Mesodermal cell (in vitro differentiated cells): ENCODE measurements around the gene PLPP3.
A peak's percentile ranks its signal among the peaks of the same experiment; 100 is the strongest.

ENCODE experiments used
- H3K27ac ChIP-seq: 2 replicates; pipeline ENCODE4 v1.7.0; 2013; ENCODE audit warnings: mild to moderate bottlenecking, low read depth, low read length, moderate library complexity; ENCODE audit not compliant: severe bottlenecking
- H3K36me3 ChIP-seq: 2 replicates; pipeline ENCODE4 v1.7.1; 2013; ENCODE audit warnings: mild to moderate bottlenecking, low read length, moderate library complexity; ENCODE audit not compliant: control insufficient read depth, insufficient read depth
- H3K4me1 ChIP-seq: one replicate; pipeline ENCODE4 v1.7.1; 2013; ENCODE audit warnings: mild to moderate bottlenecking, low read length; ENCODE audit not compliant: insufficient read depth, control insufficient read depth, poor library complexity, severe bottlenecking
- H3K4me3 ChIP-seq: 2 replicates; pipeline ENCODE4 v1.7.0; 2013; ENCODE audit warnings: low read length, control low read depth, mild to moderate bottlenecking; ENCODE audit not compliant: insufficient read depth, poor library complexity, severe bottlenecking; ENCODE audit errors: extremely low read depth
- H3K9me3 ChIP-seq: 2 replicates; pipeline ENCODE4 v1.7.1; 2013; ENCODE audit warnings: mild to moderate bottlenecking, low read length, moderate library complexity; ENCODE audit not compliant: control insufficient read depth
- WGBS, 2 experiments: methylation state at CpG; one replicate each; pipeline ENCODE4 v1.1.5; 2013; ENCODE audit warnings: missing lambda C conversion rate in 2 of 2; ENCODE audit not compliant: insufficient coverage in 2 of 2; 5-methylcytosine and 5-hydroxymethylcytosine counted together

Gene PLPP3

GRCh38 chr1:56522680-56523079, 56.7 kb downstream of the PLPP3 start:
- Histone ChIP-seq H3K4me3 (no peak overlapping the region), H3K27ac (no peak overlapping the region), H3K9me3 (no peaks in the 10 kb centered on the region), H3K36me3 (peaks cover 43% of the 10 kb centered on the region), H3K4me1 (peaks cover 3% of the 10 kb centered on the region)
- 93 to 94% methylated on average over 5 of the region's 5 CpGs for WGBS, 2 experiments

- 79 to 100% methylated on average over 2 to 3 of the region's 3 CpGs for WGBS, 2 experiments
- Histone ChIP-seq H3K9me3 (no peaks in the 10 kb centered on the region), H3K4me1 (peaks cover 7% of the 10 kb centered on the region), H3K27ac (no peak overlapping the region), H3K4me3 (no peak overlapping the region), H3K36me3 (peaks cover 43% of the 10 kb centered on the region)
Measured at GRCh38 chr1:56520016-56520601, 59.3 kb downstream of the PLPP3 start.

GRCh38 chr1:56517404-56518130, 61.8 kb downstream of the PLPP3 start:
- no peak overlapping the region for H3K27ac ChIP-seq
- peaks cover 30% of the 10 kb centered on the region for H3K36me3 ChIP-seq
- H3K9me3 ChIP-seq: no peaks in the 10 kb centered on the region
- H3K4me1 ChIP-seq: peaks cover 7% of the 10 kb centered on the region
- no peak overlapping the region for H3K4me3 ChIP-seq
- WGBS, 2 experiments: 100% methylated on average over 1 of the region's 2 CpGs; no CpG with 5 or more reads in 1 of the 2 experiments

- 83 to 100% methylated on average over 2 of the region's 7 CpGs for WGBS, 2 experiments
- H3K36me3 ChIP-seq: peaks cover 29% of the 10 kb centered on the region
- H3K9me3 ChIP-seq: no peaks in the 10 kb centered on the region
Measured at GRCh38 chr1:56516539-56517252, 62.7 kb downstream of the PLPP3 start.

GRCh38 chr1:56515898-56516538, 63.3 kb downstream of the PLPP3 start:
- H3K27ac ChIP-seq: no peak overlapping the region
- WGBS, 2 experiments: 86% methylated on average over 4 of the region's 4 CpGs; no CpG with 5 or more reads in 1 of the 2 experiments

More at GRCh38 chr1:56516539-56517252, 62.7 kb downstream of the PLPP3 start:
- no peak overlapping the region for H3K4me3 ChIP-seq
- peaks cover 7% of the 10 kb centered on the region for H3K4me1 ChIP-seq
- H3K27ac ChIP-seq: peak overlapping the region; percentile 38

GRCh38 chr1:56512724-56513494, 66.5 kb downstream of the PLPP3 start:
- Histone ChIP-seq H3K4me1 (peaks cover 21% of the 10 kb centered on the region), H3K9me3 (no peaks in the 10 kb centered on the region), H3K27ac (no peak overlapping the region), H3K4me3 (no peak overlapping the region), H3K36me3 (peaks cover 37% of the 10 kb centered on the region)
- 76 to 100% methylated on average over 1 to 4 of the region's 8 CpGs for WGBS, 2 experiments

More at GRCh38 chr1:56515898-56516538, 63.3 kb downstream of the PLPP3 start:
- Histone ChIP-seq H3K36me3 (peaks cover 28% of the 10 kb centered on the region), H3K4me3 (no peak overlapping the region), H3K9me3 (no peaks in the 10 kb centered on the region), H3K4me1 (peaks cover 10% of the 10 kb centered on the region)

- Histone ChIP-seq H3K9me3 (no peaks in the 10 kb centered on the region), H3K4me3 (no peak overlapping the region), H3K36me3 (peaks cover 44% of the 10 kb centered on the region), H3K27ac (no peak overlapping the region), H3K4me1 (peaks cover 21% of the 10 kb centered on the region)
- 91 to 100% methylated on average over 4 to 7 of the region's 8 CpGs for WGBS, 2 experiments
Measured at GRCh38 chr1:56511766-56512165, 67.6 kb downstream of the PLPP3 start.

- peaks cover 47% of the 10 kb centered on the region for H3K36me3 ChIP-seq
- 91 to 94% methylated on average over 4 to 5 of the region's 6 CpGs for WGBS, 2 experiments
- no peak overlapping the region for H3K27ac ChIP-seq
- H3K9me3 ChIP-seq: no peaks in the 10 kb centered on the region
- H3K4me3 ChIP-seq: no peak overlapping the region
- H3K4me1 ChIP-seq: peaks cover 22% of the 10 kb centered on the region
Measured at GRCh38 chr1:56511364-56511763, 68.0 kb downstream of the PLPP3 start.

- Histone ChIP-seq H3K4me3 (no peak overlapping the region), H3K27ac (peak overlapping the region; percentile 8), H3K4me1 (peaks cover 28% of the 10 kb centered on the region)
Measured at GRCh38 chr1:56510642-56511021, 68.7 kb downstream of the PLPP3 start.

More at GRCh38 chr1:56510642-56511021, 68.7 kb downstream of the PLPP3 start:
- H3K36me3 ChIP-seq: peaks cover 52% of the 10 kb centered on the region
- no peaks in the 10 kb centered on the region for H3K9me3 ChIP-seq
- no CpG with 5 or more reads among the region's 1 CpG for whole genome bisulfite sequencing, 2 experiments
